Measurements from ENCODE around the gene KCNJ12. TPM values are rescaled to one million over a fixed set of nuclear protein-coding genes. Genes with fewer than 3 reads are reported as not detected.

Gene KCNJ12
- total RNA-seq, 1 experiment from 2014 or later = 2.3 TPM

DNA sequence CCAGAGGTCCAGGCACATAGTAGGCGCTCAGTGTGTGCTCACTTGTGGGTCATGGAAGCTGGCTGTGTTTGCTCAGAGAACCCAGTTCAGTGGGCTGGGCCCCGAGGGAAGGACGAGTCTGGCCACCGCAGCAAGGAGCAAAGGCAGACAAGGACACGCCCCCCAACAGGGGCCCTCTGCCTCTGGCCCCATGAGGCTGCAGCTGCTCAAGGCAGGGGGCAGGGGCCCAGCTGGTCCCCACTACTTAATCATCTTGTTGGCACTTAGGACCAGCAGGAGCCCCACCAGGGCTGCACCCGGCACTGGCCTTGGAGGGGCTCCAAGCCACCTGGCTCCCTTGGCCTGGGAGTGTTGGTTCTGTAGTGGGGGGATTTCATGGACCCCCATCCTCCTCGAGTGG lies 16.1 kb downstream of the KCNJ12 start (continued):
- TF ChIP-seq, protein P1, sequence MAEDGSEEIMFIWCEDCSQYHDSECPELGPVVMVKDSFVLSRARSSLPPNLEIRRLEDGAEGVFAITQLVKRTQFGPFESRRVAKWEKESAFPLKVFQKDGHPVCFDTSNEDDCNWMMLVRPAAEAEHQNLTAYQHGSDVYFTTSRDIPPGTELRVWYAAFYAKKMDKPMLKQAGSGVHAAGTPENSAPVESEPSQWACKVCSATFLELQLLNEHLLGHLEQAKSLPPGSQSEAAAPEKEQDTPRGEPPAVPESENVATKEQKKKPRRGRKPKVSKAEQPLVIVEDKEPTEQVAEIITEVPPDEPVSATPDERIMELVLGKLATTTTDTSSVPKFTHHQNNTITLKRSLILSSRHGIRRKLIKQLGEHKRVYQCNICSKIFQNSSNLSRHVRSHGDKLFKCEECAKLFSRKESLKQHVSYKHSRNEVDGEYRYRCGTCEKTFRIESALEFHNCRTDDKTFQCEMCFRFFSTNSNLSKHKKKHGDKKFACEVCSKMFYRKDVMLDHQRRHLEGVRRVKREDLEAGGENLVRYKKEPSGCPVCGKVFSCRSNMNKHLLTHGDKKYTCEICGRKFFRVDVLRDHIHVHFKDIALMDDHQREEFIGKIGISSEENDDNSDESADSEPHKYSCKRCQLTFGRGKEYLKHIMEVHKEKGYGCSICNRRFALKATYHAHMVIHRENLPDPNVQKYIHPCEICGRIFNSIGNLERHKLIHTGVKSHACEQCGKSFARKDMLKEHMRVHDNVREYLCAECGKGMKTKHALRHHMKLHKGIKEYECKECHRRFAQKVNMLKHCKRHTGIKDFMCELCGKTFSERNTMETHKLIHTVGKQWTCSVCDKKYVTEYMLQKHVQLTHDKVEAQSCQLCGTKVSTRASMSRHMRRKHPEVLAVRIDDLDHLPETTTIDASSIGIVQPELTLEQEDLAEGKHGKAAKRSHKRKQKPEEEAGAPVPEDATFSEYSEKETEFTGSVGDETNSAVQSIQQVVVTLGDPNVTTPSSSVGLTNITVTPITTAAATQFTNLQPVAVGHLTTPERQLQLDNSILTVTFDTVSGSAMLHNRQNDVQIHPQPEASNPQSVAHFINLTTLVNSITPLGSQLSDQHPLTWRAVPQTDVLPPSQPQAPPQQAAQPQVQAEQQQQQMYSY (CRISPR knock-in tag; IDR thresholded peaks at IDR 0.05) = no peak
- TF ChIP-seq JAZF1 (CRISPR knock-in tag; IDR thresholded peaks at IDR 0.05) = no peak

DNA sequence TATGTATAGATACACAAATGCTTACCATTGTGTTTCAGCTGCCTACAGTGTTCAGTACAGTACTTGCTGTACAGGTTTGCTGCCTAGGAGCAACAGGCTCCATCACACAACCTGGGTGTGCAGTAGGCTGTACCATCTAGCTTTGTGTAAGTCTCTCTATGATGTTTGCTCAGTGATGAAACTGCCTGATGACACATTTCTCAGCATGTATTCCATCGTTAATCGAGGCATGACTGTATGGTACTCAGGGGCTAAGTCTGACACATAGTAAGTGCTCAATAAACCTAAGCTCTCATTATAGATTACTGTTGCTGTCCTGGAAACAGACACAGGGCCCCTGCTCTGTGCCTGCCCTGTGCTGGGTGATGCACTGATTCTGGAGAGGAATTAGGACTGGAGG lies 18.1 kb downstream of the KCNJ12 start:
- CTCF ChIA-PET = no interaction called here
- DNase-seq (ENCODE audit: low spot score) (no peak), ATAC-seq (no peak)
- POLR2A ChIA-PET = no interaction called here
- no peaks in the 10 kb centered on the region for H3K9me3 Mint-ChIP-seq
- H3K4me3 Mint-ChIP-seq = no peak overlapping the region
- no peaks in the 10 kb centered on the region for H3K27me3 Mint-ChIP-seq (ENCODE audit: low read depth)
- TF ChIP-seq GTF2I (CRISPR knock-in tag; conservative IDR thresholded peaks at IDR 0.05) (no peak), FOXP1 (CRISPR knock-in tag; IDR thresholded peaks at IDR 0.05; ENCODE audit: borderline replicate concordance) (no peak), ZNF232 (CRISPR knock-in tag; IDR thresholded peaks at IDR 0.05) (no peak), FOXK1 (CRISPR knock-in tag; IDR thresholded peaks at IDR 0.05) (no peak)
- TF ChIP-seq, protein P2, sequence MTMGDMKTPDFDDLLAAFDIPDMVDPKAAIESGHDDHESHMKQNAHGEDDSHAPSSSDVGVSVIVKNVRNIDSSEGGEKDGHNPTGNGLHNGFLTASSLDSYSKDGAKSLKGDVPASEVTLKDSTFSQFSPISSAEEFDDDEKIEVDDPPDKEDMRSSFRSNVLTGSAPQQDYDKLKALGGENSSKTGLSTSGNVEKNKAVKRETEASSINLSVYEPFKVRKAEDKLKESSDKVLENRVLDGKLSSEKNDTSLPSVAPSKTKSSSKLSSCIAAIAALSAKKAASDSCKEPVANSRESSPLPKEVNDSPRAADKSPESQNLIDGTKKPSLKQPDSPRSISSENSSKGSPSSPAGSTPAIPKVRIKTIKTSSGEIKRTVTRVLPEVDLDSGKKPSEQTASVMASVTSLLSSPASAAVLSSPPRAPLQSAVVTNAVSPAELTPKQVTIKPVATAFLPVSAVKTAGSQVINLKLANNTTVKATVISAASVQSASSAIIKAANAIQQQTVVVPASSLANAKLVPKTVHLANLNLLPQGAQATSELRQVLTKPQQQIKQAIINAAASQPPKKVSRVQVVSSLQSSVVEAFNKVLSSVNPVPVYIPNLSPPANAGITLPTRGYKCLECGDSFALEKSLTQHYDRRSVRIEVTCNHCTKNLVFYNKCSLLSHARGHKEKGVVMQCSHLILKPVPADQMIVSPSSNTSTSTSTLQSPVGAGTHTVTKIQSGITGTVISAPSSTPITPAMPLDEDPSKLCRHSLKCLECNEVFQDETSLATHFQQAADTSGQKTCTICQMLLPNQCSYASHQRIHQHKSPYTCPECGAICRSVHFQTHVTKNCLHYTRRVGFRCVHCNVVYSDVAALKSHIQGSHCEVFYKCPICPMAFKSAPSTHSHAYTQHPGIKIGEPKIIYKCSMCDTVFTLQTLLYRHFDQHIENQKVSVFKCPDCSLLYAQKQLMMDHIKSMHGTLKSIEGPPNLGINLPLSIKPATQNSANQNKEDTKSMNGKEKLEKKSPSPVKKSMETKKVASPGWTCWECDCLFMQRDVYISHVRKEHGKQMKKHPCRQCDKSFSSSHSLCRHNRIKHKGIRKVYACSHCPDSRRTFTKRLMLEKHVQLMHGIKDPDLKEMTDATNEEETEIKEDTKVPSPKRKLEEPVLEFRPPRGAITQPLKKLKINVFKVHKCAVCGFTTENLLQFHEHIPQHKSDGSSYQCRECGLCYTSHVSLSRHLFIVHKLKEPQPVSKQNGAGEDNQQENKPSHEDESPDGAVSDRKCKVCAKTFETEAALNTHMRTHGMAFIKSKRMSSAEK (CRISPR knock-in tag; IDR thresholded peaks at IDR 0.05; ENCODE audit: borderline replicate concordance) = no peak
- H3K4me1 Mint-ChIP-seq = no peaks in the 10 kb centered on the region
- no peaks in the 10 kb centered on the region for H3K36me3 Mint-ChIP-seq
- no peak overlapping the region for H3K27ac Mint-ChIP-seq

DNA sequence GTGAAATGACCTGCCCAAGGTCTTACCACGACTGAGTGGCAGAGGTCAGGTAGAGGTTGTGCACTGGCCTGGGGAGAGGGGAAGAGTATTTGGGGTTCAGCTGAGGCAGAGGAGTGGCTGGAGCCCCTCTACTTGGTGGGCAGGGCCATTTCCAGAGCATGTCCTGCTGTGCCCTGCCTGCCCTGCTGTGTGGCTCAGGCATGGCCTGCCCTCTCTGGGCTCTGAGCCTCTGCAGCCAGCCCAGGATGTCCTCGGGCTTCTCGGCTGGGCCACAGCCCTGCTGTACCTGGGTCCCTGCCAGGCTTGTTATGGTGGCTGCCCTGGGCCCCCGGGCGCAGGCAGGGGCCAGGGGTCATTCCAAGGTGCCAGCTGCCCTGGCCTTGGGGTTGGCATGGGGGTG lies 19.6 kb downstream of the KCNJ12 start:
- Mint-ChIP-seq H3K4me3 (no peak overlapping the region), H3K9me3 (no peaks in the 10 kb centered on the region), H3K27me3 (ENCODE audit: low read depth) (no peaks in the 10 kb centered on the region), H3K36me3 (no peaks in the 10 kb centered on the region), H3K27ac (no peak overlapping the region), H3K4me1 (peaks cover 6% of the 10 kb centered on the region)
- CTCF ChIA-PET = no interaction called here
- DNase-seq (ENCODE audit: low spot score) = no peak
- no peak for ATAC-seq
- POLR2A ChIA-PET = no interaction called here
- no peak for TF ChIP-seq FOXK1 (CRISPR knock-in tag; IDR thresholded peaks at IDR 0.05)
- TF ChIP-seq, protein P3, sequence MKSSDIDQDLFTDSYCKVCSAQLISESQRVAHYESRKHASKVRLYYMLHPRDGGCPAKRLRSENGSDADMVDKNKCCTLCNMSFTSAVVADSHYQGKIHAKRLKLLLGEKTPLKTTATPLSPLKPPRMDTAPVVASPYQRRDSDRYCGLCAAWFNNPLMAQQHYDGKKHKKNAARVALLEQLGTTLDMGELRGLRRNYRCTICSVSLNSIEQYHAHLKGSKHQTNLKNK (CRISPR knock-in tag; IDR thresholded peaks at IDR 0.05) = no peak
- TF ChIP-seq ZNF423 (CRISPR knock-in tag; IDR thresholded peaks at IDR 0.05) = no peak
- no peak for TF ChIP-seq NR2C2 (CRISPR knock-in tag; IDR thresholded peaks at IDR 0.05)
- TF ChIP-seq RELA (CRISPR knock-in tag; IDR thresholded peaks at IDR 0.05; ENCODE audit: borderline replicate concordance) = no peak
- TF ChIP-seq GABPB1 (CRISPR knock-in tag; IDR thresholded peaks at IDR 0.05) = no peak
- TF ChIP-seq, protein P4, sequence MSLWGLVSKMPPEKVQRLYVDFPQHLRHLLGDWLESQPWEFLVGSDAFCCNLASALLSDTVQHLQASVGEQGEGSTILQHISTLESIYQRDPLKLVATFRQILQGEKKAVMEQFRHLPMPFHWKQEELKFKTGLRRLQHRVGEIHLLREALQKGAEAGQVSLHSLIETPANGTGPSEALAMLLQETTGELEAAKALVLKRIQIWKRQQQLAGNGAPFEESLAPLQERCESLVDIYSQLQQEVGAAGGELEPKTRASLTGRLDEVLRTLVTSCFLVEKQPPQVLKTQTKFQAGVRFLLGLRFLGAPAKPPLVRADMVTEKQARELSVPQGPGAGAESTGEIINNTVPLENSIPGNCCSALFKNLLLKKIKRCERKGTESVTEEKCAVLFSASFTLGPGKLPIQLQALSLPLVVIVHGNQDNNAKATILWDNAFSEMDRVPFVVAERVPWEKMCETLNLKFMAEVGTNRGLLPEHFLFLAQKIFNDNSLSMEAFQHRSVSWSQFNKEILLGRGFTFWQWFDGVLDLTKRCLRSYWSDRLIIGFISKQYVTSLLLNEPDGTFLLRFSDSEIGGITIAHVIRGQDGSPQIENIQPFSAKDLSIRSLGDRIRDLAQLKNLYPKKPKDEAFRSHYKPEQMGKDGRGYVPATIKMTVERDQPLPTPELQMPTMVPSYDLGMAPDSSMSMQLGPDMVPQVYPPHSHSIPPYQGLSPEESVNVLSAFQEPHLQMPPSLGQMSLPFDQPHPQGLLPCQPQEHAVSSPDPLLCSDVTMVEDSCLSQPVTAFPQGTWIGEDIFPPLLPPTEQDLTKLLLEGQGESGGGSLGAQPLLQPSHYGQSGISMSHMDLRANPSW (CRISPR knock-in tag; conservative IDR thresholded peaks at IDR 0.05; ENCODE audit: low read depth) = no peak
- TF ChIP-seq, protein P5, sequence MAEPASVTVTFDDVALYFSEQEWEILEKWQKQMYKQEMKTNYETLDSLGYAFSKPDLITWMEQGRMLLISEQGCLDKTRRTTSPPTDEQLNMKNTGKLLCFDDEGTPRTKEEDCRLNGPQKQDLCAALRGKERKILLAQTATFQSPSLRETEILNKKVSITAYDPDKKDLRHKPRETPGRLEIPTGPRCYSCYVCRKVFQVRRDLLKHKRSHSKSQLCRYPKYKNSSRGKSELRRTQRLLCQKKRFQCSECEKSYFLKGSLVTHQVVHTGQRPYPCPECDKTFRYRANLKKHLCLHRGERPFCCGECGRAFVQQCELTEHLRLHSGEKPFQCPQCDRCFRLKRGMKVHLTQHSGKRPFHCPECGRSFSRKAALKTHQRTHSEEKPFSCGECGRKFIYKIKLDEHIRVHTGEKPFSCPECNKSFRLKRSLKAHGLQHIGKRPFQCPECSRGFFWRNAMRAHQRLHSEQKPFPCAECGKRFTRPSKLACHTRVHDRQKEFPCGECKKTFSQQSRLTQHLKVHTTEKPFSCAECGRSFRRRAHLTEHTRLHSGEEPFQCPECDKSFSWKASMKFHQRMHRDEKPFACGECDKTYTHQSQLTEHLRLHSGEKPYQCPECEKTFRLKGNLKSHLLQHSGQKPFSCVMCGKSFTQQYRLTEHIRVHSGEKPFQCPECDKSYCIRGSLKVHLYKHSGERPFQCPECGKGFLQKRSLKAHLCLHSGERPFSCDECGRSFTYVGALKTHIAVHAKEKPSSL (CRISPR knock-in tag; conservative IDR thresholded peaks at IDR 0.05) = no peak
- TF ChIP-seq, protein P6, sequence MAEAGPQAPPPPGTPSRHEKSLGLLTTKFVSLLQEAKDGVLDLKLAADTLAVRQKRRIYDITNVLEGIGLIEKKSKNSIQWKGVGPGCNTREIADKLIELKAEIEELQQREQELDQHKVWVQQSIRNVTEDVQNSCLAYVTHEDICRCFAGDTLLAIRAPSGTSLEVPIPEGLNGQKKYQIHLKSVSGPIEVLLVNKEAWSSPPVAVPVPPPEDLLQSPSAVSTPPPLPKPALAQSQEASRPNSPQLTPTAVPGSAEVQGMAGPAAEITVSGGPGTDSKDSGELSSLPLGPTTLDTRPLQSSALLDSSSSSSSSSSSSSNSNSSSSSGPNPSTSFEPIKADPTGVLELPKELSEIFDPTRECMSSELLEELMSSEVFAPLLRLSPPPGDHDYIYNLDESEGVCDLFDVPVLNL (CRISPR knock-in tag; IDR thresholded peaks at IDR 0.05; ENCODE audit: borderline replicate concordance, low read depth) = no peak
- TF ChIP-seq MYBL2 (CRISPR knock-in tag; IDR thresholded peaks at IDR 0.05) = no peak
